Ishikawa (cell line): ENCODE data around the gene AHCYL1.

ENCODE experiments used
- CEBPB ChIP-seq: IDR thresholded peaks from 2 replicates; pipeline ENCODE4 v1.6.1; 2012
- CREB1 ChIP-seq: IDR thresholded peaks from 2 replicates; pipeline ENCODE4 v1.6.1; 2012; ENCODE audit warnings: low read depth
- EGR1 ChIP-seq: IDR thresholded peaks from 2 replicates; pipeline ENCODE4 v1.6.1; 2012
- EP300 ChIP-seq: IDR thresholded peaks from 2 replicates; pipeline ENCODE4 v1.6.1; 2012; ENCODE audit warnings: borderline replicate concordance
- FOXM1 ChIP-seq: IDR thresholded peaks from 2 replicates; pipeline ENCODE4 v1.6.1; 2012; ENCODE audit warnings: low read depth, borderline replicate concordance
- MAX ChIP-seq: IDR thresholded peaks from 2 replicates; pipeline ENCODE4 v1.6.1; 2012
- NFIC ChIP-seq: IDR thresholded peaks from 2 replicates; pipeline ENCODE4 v1.6.1; 2012
- RAD21 ChIP-seq: IDR thresholded peaks from 2 replicates; pipeline ENCODE4 v1.6.1; 2012; ENCODE audit warnings: low read depth
- TAF1 ChIP-seq: IDR thresholded peaks from 2 replicates; pipeline ENCODE4 v1.6.1; 2012; ENCODE audit warnings: low read depth, mild to moderate bottlenecking
- TCF12 ChIP-seq: IDR thresholded peaks from 2 replicates; pipeline ENCODE4 v1.6.1; 2012; ENCODE audit warnings: low read depth
- TEAD4 ChIP-seq: IDR thresholded peaks from 2 replicates; pipeline ENCODE4 v1.6.1; 2012
- YY1 ChIP-seq: IDR thresholded peaks from 2 replicates; pipeline ENCODE4 v1.6.1; 2012; ENCODE audit warnings: low read depth
- ZBTB7A ChIP-seq: IDR thresholded peaks from 2 replicates; pipeline ENCODE4 v1.6.1; 2012; ENCODE audit warnings: low read depth
- TF ChIP-seq, protein P1 (sequence below): IDR thresholded peaks from 2 replicates; pipeline ENCODE4 v1.6.1; 2012
- TF ChIP-seq, protein P2 (sequence below): IDR thresholded peaks from 2 replicates; pipeline ENCODE4 v1.6.1; 2012; ENCODE audit warnings: low read depth, mild to moderate bottlenecking

The AHCYL1 gene

GRCh38 chr1:110034040-110034450 is 49.5 kb downstream of the AHCYL1 start:
- no peak for TF ChIP-seq CREB1
- TF ChIP-seq MAX = no peak
- no peak for TF ChIP-seq YY1
- TF ChIP-seq, protein P1, sequence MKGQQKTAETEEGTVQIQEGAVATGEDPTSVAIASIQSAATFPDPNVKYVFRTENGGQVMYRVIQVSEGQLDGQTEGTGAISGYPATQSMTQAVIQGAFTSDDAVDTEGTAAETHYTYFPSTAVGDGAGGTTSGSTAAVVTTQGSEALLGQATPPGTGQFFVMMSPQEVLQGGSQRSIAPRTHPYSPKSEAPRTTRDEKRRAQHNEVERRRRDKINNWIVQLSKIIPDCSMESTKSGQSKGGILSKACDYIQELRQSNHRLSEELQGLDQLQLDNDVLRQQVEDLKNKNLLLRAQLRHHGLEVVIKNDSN = no peak
- no peak for TF ChIP-seq TAF1
- no peak for TF ChIP-seq RAD21
- no peak for TF ChIP-seq EGR1
- no peak for TF ChIP-seq FOXM1

- TF ChIP-seq FOXM1 = no peak
- TF ChIP-seq YY1 = peak; percentile 100
- peak; percentile 97 for TF ChIP-seq EGR1
- TF ChIP-seq NFIC = no peak
- peak; percentile 94 for TF ChIP-seq ZBTB7A
- no peak for TF ChIP-seq CREB1
- no peak for TF ChIP-seq RAD21
- peak; percentile 68 for TF ChIP-seq CEBPB
- TF ChIP-seq TCF12 = peak; percentile 18; the same call in 1 of the 2 replicates
- TF ChIP-seq MAX = no peak
- no peak for TF ChIP-seq EP300
- TF ChIP-seq, protein P1 = no peak
- TF ChIP-seq TAF1 = peak; percentile 91
- no peak for TF ChIP-seq TEAD4
- TF ChIP-seq, protein P2, sequence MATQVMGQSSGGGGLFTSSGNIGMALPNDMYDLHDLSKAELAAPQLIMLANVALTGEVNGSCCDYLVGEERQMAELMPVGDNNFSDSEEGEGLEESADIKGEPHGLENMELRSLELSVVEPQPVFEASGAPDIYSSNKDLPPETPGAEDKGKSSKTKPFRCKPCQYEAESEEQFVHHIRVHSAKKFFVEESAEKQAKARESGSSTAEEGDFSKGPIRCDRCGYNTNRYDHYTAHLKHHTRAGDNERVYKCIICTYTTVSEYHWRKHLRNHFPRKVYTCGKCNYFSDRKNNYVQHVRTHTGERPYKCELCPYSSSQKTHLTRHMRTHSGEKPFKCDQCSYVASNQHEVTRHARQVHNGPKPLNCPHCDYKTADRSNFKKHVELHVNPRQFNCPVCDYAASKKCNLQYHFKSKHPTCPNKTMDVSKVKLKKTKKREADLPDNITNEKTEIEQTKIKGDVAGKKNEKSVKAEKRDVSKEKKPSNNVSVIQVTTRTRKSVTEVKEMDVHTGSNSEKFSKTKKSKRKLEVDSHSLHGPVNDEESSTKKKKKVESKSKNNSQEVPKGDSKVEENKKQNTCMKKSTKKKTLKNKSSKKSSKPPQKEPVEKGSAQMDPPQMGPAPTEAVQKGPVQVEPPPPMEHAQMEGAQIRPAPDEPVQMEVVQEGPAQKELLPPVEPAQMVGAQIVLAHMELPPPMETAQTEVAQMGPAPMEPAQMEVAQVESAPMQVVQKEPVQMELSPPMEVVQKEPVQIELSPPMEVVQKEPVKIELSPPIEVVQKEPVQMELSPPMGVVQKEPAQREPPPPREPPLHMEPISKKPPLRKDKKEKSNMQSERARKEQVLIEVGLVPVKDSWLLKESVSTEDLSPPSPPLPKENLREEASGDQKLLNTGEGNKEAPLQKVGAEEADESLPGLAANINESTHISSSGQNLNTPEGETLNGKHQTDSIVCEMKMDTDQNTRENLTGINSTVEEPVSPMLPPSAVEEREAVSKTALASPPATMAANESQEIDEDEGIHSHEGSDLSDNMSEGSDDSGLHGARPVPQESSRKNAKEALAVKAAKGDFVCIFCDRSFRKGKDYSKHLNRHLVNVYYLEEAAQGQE = no peak
Measured at GRCh38 chr1:110034451-110035235, 50.1 kb downstream of the AHCYL1 start, which contains the start of gene STRIP1. TSS of gene STRIP1 (plus strand) at chr1:110034624. CDS start at chr1:110034638, 14 bp downstream.

DNA sequence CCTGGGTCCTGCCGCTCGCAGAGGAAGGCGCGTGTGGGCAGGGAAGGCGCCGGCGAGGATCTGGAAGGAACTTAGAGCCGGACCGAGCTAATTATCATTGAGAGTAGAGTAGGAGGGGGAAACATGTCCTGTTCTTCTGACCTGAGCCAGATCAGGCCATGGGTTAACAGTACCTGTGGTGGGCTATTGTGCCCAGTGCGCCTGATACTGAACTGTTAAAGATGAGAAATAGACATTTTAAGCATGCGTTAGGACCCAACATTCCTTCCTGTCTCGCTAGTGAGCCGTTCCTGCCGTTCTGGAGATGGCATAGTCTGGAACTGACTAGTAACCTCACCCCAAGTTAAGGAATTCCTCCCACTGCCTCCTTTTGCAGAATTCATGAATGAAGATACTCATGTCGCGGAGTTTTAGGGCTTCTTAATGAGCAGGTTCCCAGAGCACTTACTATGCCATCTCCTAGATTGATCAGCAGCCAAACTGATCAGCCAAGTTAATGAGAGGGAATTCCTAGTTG is 50.7 kb downstream of the AHCYL1 start:
- TF ChIP-seq, protein P2 = no peak
- TF ChIP-seq FOXM1 (no peak), YY1 (no peak), MAX (no peak), TCF12 (no peak), EGR1 (no peak), CREB1 (no peak), CEBPB (no peak), NFIC (no peak), ZBTB7A (no peak; the same call in 1 of the 2 replicates)
- TF ChIP-seq, protein P1 = no peak

DNA sequence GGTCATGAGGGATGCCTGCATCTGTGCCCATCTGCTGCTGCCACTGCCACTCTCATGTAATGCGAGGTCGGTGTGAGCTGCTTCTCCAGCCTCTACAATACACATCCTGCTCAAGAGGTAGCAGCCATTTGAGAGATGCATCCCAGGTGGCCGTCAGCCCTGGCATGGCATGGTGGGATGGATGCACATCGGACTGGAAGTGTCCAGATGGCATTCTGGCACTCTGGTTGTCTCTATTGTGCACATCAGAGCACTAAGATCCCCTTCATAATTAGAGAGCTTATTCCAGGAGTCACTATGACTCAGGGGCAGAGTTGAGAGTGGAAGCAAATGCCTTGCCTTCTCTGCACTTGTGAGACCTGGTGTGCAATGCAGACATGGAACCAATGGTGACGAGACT is 53.7 kb downstream of the AHCYL1 start:
- TF ChIP-seq TEAD4 = no peak
- no peak for TF ChIP-seq RAD21
- TF ChIP-seq EP300 = no peak
- TF ChIP-seq, protein P2 = no peak
- TF ChIP-seq TAF1 = no peak
- TF ChIP-seq MAX = no peak
